ENCODE measurements around the gene MPRIP.

GRCh38 chr17:17120294-17120693 lies 78.0 kb downstream of the MPRIP start:
- TF ChIP-seq CTCF (IDR thresholded peaks at IDR 0.05) = no peak
- TF ChIP-seq POLR2A (IDR thresholded peaks at IDR 0.05) = no peak
